ENCODE results near the gene OR5B21.
A peak's percentile ranks its signal among the peaks of the same experiment; 100 is the strongest.

Gene OR5B21

DNA sequence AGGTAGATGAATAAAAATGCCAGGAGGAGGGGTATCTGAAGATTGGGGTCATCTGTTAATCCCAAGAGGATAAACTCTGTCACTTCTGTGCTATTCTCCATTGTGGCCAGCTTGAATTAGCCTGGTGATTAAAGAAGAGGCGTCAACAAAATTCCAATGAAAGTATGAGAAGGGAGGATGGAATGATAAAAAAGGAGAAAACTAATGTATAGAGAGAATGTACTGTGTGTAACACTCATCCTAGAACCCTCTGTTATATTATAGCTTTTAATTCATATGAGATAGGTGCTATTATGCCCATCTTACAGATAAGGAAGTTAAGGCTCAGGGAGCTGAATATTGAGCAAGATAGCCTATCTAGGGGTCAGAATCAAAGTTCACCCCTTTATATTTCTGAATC, at the start of gene OR5B21:
OR5B21 (minus strand) TSS at position 101 of the 400 bp plus-strand sequence; CDS start at position 101, 0 bp downstream.
- DNase-seq (ENCODE audit: low read depth in 2 of 2), result no peak

GRCh38 chr11:58549644-58550043, 41.7 kb upstream of the OR5B21 start:
- no peak for DNase-seq (ENCODE audit: low read depth in 2 of 2)

- no peak for DNase-seq (ENCODE audit: low read depth in 2 of 2)
These were observed 38.9 kb upstream of the OR5B21 start for GRCh38 chr11:58546841-58547240.

- DNase-seq (ENCODE audit: low read depth in 2 of 2), result no peak
These were observed 24.0 kb upstream of the OR5B21 start for GRCh38 chr11:58531865-58532341.

GRCh38 chr11:58530236-58530635, 22.3 kb upstream of the OR5B21 start:
- DNase-seq (ENCODE audit: low read depth in 2 of 2), result no peak

DNA sequence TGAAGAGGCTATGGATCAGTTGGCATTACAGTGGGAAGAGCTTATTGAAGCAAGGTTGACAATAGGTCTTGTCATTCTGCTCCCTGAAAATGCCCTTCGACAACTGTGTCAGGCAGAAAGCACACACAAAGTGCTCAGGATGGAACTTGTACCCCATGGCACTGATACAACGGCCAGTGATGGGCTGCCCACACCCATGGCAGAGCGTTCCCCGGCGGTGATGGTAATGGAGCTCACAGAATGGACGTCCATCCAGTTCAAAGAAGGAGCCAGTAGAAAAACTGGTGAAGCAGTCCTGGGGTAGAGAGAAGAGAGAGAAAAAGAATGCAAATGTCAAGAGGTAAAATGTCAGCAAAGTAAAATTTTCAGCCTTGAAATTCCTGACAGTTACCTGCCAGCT, 19.5 kb upstream of the OR5B21 start:
- no peak for DNase-seq (ENCODE audit: low read depth in 2 of 2)

- no peak for DNase-seq (ENCODE audit: low read depth in 2 of 2)
These were observed 18.8 kb upstream of the OR5B21 start for GRCh38 chr11:58526721-58527120.

DNA sequence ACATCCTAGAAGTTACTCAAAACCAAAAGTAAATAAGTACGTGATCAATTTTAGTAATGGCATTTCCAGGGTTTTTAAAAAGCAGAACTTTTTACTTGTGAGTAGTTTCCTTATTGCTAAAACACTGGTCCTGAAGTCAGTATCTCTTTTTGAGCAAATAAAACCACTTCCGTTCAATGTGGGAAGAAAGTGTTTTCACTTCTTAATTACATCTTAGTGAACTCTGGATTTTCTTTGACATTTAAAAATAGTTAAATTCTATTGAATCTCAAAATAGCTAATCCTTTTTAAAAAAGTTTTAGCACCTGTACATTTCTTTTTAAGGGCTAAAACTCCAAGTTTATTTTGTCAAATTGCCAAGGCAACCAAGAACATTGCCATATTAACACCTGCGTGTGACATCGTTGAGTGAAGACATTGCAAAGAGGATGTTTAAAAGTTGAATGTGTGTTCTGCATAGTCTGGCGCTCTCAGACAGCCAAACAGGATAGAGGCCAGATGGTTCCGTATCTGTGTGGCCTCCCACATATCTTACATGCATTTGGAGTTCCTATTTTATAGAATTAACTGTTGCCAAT, 17.2 kb upstream of the OR5B21 start:
- DNase-seq (ENCODE audit: low read depth in 2 of 2), result no peak

- peak; percentile 17 to 30 for DNase-seq (ENCODE audit: low read depth in 2 of 2)
These were observed 16.5 kb upstream of the OR5B21 start for GRCh38 chr11:58524232-58525036.

DNA sequence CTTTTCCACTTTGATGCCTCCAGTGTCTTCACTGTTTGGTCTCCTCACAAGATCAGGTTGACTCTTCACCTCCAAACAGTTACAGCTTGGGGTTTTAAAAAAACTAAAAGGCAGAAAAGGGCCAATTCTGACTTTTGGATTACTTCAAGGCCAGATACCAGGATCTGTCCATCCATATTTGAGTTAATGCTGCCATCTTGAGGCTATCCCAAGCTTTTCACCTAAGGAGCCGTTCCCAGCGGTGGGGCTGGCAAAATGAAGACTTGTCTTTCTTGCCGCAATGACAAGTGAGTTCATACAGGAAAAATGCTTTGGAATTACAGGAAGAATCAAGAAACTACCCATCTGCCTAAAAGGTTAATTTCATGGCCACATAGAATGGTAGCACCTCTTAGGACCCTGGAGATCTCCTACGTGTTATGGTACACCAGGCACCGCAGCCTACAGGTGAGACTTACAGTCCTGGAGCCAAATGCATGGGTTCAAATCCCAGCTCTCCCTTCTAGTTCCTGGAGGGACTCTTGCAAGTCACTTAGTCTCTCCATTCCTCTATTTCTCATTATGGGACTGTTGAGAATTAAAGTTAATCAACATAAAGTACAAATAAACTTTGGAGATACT, 6.0 kb upstream of the OR5B21 start:
- DNase-seq (ENCODE audit: low read depth in 2 of 2), result no peak

DNA sequence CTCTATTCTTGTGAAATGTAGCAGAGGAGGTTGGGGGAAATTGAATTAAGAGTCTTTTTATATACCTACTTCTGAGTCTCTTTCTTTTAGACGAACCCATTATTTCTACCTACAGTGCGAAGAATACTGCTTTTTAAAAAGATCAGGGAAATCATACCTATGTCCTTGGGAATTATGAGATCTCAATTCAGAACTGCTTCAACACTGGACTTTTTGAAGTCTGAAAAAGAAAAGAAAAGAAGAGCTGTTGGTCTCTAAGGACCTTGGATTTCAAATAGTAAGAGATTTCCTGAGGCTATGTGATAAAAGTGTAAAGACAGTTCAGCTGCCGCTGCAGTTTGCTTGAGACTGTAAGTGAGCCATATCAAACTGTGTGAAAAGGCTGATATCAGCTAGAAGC, 3.7 kb upstream of the OR5B21 start:
- no peak for DNase-seq (ENCODE audit: low read depth in 2 of 2)

DNA sequence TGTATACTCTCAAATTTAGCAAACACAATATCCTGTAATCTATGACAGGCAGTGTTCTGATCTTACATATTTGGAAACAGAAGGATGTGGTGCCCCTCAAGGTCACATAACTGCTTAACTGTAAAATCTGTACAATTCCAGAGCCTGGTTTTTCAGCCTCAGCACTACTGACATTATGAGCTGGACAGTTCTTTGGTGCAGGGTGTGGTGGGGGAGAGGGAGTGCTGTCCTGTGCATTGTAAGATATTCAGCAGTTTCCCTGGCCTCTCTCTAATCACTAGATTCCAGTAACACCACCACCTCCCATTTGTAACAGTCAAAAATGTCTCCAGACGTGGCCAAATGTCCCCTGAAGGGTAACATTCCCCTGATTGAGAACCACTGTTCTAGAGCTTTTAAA, 1.8 kb upstream of the OR5B21 start:
- DNase-seq (ENCODE audit: low read depth in 2 of 2), result no peak

- no peak for DNase-seq (ENCODE audit: low read depth in 2 of 2)
These were observed 909 bp upstream of the OR5B21 start for GRCh38 chr11:58508814-58509213.

- no peak for DNase-seq (ENCODE audit: low read depth in 2 of 2)
These were observed 550 bp downstream of the OR5B21 start for GRCh38 chr11:58507355-58507754.

GRCh38 chr11:58506935-58507334, 970 bp downstream of the OR5B21 start:
- DNase-seq (ENCODE audit: low read depth in 2 of 2), result no peak

GRCh38 chr11:58505849-58506248, 2.1 kb downstream of the OR5B21 start:
- DNase-seq (ENCODE audit: low read depth in 2 of 2), result no peak

DNA sequence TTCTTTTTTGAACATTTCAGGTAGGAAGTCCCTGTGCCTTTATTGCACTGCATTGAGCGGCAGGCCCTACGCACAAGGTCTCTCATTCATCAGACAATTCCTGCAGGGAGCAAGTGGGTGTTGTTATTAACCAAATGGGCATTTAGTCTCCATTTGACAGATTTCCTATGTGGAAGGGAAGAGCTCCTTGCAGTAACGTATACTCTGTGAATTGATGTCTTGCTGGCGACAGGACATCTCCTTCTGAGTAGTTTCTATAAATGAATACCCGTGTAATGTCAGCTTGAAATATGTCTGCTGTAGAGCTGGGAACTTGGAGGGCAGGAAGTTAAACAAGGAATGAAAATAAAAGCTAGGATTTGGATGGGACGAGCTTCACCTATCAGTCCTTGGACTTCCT, 3.7 kb downstream of the OR5B21 start:
- DNase-seq (ENCODE audit: low read depth in 2 of 2), result no peak

DNA sequence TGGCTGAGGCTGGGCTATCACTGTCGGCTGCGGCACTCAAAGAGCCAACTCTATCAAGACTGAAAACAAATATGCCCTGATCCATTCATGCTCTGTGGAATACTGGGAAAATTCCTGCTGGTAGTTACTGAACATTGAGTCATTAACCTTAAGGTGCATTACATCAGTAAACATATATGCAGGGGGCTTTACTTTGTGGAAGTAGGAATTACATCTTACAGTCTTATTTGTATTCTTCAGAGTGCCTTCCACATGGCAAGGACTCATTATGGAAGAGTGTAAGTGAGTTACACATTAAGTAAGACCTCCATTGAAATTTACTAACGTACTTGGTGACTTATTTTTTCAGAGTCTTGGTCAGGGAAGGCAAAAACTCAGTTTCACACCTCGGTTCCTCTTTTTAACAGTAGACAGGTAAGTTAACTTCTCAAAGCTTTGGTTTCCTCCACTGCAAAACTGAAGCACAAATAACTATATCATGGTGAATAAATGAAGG, 4.5 kb downstream of the OR5B21 start:
- no peak for DNase-seq (ENCODE audit: low read depth in 2 of 2)

DNA sequence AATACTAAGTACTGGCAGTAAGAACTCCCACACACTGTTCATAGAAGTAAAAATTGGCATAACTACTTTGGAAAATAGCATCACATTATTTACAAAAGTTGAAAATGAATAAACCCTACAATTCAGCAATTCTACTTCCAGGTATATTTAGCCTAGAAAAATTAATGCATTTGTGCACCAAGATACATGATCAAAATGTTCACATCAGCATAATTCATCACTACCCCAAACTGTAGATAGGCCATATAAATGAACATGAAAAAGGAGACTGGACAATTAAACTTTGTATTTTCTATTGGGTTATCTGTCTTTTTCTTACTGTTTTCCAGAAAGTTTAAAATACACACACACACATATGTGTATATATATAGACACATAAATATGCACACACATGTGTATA, 5.9 kb downstream of the OR5B21 start:
- DNase-seq (ENCODE audit: low read depth in 2 of 2), result no peak

- no peak for DNase-seq (ENCODE audit: low read depth in 2 of 2)
These were observed 9.4 kb downstream of the OR5B21 start for GRCh38 chr11:58498464-58498863.

DNA sequence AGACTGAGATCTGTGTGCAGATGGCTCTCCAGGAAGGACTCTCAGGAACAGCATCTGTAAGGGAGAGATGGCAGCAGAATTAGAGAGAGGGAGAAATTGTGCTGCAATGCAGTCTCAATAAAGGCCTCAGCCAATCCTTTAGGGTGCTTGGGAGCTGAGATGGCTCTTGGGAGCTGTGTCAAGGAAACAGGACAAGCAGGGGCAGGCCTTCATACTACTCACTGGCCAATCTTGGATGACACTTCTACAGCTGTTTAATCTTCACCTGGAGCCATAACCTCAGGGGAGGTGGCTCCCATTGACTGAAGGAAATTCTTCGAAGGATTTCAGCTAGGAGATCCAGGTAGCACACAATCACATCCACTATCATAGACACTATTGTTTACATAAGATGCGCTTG, 10.0 kb downstream of the OR5B21 start:
- DNase-seq (ENCODE audit: low read depth in 2 of 2), result no peak

GRCh38 chr11:58495906-58496305, 12.0 kb downstream of the OR5B21 start:
- DNase-seq (ENCODE audit: low read depth in 2 of 2), result no peak

DNA sequence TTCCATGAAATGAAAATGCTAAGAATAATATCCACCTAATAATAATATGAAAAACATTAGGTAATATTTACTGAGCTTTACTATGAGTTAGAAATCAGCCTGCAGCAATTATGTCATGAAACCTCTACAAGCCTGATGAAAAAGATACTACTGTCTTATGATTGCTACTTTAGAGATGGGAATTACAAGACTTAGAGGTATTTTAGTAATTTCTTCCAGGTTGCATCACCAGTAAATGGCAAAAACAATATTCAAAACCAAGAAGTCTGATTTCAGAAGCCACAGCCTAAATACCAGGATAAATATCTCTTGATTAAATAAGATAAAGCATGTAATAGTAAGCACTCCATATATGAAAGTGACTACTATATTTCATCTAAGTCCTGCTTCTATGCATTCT, 13.8 kb downstream of the OR5B21 start:
- no peak for DNase-seq (ENCODE audit: low read depth in 2 of 2)

Measured in stimulated activated CD4-positive, alpha-beta T cell treated with anti-CD3 and anti-CD28 coated beads, Interleukin-12 subunit alpha, Interleukin-12 subunit beta, amount 100 ng/mL, for 24 hours (primary cell).